Stimulated activated CD8-positive, alpha-beta memory T cell treated with anti-CD3 and anti-CD28 coated beads, Interleukin-4, amount 100 ng/mL, for 1 hour (primary cell): ENCODE results near the gene HMGCS1.
"Not testable (repeated sequence)": the region's sequence is repeated elsewhere in the genome, so short reads cannot be mapped to it uniquely, and the experiment has no call there.

Source experiments
- DNase-seq, 2 donors: peaks; one replicate each; pipeline ENCODE4 v3.0.0-alpha.2; 2020; ENCODE audit warnings: low read depth in 2 of 2, low spot score in 1 of 2

The HMGCS1 gene

DNA sequence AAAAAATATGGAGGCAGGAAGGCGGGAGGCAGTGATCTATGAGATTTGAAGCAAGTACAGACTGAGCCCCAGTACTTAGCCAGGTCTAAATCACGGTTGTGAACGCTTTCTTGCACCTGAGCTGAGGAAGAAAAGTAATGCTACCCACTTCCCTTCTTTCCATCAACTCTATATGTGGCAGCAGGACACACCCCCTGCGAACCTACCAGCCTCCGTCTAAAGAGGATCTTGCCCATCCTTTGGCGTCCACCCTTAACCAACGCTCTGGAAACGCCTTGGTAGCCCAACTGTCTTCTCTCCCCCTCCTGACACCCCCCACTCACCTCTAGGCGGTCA, 545 bp downstream of the HMGCS1 start:
- no peak for DNase-seq

DNA sequence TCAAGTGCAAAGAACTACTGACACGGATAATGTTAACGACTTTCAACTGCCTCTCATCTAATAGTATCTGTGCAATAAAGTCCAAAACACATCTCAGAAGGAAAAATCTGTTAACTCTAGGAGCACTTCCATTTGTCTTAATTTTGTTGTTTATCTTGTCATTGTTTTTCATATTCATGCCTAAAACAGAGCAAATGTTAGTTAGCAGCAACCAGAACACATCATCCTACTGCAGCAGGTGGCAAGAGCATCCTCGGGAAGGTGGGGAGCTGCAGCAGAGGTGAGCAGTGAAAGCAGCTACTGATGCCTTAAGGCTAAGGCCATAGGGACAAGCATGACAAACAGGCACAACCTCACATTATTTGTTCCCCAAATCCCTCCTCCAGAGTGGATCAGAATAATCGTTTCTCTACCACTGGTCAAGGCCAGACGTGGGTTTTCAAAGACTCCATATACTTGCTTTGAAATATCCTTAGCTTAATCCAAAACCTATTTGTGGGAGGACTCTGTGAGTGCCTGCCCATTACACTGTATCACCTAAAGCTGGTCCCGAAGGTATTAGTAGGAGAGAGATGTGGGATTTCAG, 1.0 kb downstream of the HMGCS1 start:
- DNase-seq: no peak

DNA sequence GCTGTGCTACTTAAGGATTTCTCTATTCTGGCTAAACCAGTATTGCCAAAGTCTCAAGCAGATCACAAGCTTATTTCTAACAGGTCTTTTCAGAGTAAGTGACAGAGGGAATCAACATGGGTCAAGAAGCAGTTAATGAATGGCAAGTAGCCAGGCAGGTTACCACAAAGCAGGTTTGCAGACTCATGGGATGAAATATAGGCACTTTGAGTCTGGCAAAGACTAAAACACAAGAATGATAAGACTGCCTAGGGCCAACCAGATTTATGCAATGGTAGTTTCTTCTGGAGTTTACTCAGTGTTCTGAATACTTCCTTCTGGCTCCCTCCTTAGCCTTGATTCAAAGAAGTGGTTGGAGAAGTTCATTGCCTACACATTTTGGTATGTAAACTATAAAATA, 3.6 kb downstream of the HMGCS1 start:
- no peak for DNase-seq

DNA sequence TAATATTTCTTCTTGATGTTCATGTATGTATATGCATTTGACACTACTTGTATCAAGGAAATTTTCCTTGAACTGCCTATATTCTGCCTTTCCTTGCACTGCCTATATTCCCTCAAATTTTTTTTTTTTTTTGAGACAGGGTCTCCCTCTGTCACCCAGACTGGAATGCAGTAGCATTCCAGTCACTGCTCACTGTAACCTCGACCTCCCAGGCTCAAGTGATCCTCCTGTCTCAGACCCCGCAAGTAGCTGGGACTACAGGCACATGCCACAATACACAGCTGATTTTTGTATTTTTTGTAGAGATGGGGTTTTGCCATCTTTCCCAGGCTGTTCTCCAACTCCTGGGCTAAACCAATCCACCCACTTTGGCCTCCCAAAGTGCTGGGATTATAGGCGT, 4.1 kb downstream of the HMGCS1 start:
- DNase-seq: no peak

DNA sequence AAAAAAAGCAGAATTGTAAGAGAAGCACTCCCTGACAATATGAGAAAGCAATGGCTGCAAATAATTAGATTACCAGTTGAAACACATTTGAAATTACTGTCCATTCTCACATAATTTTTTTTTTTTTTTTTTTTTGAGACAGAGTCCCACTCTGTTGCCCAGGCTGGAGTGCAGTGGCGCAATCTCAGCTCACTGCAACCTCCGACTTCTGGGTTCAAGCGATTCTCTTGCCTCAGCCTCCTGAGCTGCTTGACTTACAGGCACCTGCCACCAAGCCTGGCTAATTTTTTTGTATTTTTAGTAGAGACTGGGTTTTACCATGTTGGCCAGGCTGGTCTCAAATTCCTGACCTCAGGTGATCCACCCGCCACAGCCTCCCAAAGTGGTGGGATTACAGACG, 6.3 kb downstream of the HMGCS1 start:
- not testable (repeated sequence) for DNase-seq

DNA sequence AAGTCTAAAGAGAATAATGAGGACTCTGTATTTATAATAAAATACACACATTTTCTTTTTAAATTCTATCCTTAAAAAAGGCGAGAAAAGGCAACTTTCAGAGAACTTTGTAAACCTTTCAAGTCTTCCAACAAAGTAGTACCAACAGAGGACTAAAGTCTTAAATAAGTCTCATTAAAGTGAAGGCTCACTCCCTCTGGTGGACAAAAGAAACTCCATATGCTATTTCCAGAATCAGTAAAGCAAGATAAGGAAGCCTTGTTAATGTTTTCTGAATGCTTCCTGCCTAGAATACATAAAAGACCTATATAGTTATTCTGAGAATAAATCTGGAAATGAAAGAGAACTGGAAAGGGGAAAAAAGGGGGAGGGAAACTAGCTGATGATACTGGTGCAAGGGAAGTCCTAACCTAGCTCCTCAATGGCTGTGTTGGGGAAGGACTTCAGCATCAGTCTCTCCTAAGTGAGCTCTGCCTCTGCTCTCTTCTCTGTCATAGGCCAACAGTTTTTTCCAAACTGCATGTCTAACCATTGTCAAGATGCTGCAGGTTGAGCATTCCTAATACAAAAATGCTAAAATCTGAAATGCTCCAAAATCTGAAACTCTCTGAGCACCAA, 7.2 kb downstream of the HMGCS1 start:
- no peak for DNase-seq

DNA sequence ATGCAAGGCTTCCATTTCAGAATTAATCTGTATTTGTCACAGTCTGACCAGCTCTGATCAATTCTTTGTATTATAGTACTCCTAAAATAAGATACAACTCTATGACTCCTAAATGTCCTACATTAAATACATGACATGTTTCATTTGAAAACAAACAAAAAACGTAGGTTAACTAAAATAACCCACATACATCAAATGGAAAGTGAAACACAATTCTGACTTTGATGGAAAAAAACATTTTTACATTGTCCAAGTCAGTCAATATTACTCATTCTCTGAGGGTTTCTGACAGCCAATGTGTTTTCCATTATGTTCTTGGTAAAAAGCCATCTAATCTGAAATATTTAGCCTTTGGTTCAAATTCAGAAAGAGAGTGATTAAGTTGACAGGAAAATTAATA, 8.7 kb downstream of the HMGCS1 start:
- DNase-seq: no peak

DNA sequence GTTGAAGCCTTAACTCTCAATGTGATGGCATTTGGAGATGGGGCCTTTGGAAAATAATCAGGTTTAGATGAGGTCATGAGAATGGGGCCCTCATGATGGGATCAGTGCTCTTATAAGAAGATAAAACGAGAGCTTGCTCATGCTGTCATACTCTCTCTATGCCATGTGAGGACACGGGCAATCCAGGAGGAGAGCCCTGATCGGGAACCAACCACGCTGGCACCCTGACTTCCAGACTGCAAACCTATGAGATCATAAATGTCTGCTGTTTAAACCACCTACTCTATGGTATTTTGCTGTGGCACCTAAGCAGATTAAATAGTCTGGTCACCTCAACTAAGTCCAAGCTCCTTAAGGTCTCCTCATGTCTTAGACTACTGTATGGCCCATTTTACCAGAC, 10.0 kb downstream of the HMGCS1 start:
- no peak for DNase-seq

DNA sequence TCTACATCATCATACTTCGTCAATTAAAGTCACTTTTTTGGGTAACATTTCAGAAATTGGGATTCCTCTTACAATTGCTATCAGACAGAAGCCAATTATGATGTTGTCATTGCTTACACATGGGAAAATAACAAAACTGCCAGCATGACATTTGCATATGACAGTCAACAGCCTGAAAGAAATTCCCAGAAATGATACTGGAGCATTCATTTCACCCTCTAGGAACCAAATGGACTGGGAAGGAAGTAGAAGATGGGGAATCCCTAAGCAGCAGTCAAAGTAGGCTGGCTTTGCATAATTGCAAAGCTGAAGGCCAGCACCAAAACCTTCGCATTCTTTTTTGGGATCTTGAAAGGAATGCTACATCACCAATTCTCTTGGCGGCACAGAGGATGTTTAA, 10.7 kb downstream of the HMGCS1 start:
- no peak for DNase-seq

DNA sequence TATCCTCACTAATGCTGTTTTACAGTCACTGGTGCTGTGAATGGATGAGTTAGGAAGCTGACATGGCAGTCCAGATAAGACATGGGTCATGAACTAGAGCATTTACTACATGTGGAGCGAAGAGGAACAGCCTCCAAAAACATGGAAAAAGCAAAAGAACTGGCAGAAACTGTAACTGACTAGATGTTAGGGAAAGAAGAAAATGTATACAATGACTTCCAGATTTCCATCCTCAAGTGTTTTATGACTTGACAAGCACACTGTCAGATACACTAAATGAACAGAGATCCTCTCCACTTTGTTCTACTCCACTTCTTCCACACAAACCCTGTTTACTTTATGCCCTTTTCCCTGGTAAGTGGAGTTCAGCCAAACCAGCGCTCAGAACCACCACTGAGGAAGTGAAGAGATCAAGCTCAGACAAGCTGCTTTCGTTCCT, 11.5 kb downstream of the HMGCS1 start:
- no peak for DNase-seq

DNA sequence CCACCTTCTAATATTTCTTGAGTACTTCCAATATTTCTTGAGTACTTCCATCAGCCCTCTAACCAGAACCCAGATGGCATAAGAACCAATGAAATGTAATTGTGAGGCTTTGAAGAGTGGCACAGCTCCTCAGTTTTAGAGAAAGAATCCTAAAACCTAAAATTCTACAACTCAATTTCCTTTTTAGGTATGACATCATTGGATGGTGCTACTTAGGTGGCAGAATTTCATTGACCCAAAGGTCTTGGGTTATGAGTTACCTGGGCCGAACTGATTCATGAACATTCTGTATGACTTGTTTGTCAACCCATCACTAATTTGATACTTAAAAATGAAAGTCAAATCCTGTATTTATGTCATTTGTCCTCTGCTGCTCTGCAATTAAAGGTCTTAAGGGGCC, 13.1 kb downstream of the HMGCS1 start:
- DNase-seq: no peak

DNA sequence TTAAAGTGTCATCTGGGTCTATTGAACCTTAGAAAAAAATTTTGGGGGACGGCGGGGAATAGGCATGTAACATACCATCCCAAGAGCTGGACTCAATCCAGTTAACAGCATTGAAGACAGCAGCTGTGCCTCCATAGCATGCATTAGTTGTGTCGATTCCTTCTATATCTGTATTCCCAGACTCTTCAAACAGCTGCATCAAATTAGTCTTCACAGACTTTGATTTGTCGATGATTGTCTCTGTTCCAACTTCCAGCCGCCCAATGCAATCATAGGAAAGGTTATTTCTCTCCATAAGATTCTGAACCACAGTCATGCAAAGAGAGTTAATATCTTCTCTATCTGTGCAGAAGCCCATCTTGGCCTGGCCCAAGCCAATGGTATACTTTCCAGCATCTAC, 14.8 kb downstream of the HMGCS1 start:
- DNase-seq: no peak

DNA sequence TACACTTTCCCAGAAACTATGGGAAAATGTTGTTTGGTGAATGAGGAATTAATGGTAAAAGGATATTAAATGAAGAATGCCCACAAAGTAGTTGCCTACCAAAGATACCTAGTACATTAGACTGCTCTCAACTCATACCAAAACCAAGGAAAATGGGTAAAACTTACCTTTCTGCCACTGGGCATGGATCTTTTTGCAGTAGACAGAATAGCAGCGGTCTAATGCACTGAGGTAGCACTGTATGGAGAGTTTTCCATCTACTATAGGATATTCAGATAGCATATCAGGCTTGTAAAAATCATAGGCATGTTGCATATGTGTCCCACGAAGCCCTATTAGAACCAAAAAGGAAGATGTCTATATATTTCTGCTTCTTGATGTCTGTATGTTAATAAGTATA, 16.4 kb downstream of the HMGCS1 start:
- DNase-seq: no peak

DNA sequence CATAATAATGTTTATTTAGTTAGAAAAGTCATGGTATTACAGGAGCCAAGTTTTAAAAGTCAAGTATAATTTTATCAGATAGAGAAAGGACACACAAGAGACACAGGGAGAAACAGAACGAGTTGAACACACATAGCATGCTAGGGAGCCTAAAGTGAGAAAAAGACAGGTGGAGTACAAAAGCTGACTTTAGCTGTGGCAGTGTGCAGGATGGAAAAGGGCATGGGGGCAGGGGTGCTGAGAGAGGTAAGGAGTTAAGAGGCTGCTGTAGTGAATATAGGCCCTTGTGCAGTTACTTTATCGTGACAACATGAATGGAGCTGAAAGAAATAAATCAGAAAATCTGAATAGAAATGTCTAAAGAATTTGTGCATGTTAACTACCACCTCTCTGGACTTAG, 18.0 kb downstream of the HMGCS1 start:
- DNase-seq: no peak

DNA sequence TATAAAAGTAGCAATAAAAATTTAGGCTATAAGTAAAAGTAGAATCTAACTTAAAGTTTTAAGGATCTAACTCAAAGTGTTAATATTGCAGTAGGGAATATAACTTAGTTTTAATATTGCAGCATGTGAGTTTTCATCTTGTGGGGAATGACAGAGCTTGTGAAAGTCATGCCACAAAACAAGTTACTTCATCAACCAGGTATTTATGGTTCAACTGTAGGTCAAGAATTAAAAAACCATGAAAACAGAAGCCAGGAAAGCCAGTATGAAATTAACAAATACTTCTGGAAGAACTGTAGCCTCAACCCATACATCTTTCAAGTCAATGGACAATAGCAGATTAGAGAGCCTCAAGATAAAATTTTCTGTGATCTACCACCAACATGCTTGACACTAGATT, 19.0 kb downstream of the HMGCS1 start:
- DNase-seq: no peak

DNA sequence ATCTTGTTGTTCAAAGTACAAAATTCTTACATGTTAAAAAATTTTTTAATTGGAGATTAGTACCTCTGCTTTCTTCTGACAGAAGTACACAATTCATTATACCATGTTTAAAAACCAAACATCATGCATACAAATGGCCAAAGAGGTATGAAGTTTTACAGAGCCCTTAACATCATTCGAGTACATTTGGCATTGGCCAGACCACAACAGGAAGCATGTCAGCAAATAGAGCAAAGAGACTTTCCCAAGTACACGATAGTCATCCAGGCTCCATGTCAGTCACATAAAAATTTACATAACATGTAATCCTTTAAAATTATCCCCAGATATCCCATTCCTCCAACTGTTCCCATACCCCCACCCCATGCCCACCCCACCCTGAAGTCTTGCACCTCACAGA, 22.5 kb downstream of the HMGCS1 start:
- no peak for DNase-seq

DNA sequence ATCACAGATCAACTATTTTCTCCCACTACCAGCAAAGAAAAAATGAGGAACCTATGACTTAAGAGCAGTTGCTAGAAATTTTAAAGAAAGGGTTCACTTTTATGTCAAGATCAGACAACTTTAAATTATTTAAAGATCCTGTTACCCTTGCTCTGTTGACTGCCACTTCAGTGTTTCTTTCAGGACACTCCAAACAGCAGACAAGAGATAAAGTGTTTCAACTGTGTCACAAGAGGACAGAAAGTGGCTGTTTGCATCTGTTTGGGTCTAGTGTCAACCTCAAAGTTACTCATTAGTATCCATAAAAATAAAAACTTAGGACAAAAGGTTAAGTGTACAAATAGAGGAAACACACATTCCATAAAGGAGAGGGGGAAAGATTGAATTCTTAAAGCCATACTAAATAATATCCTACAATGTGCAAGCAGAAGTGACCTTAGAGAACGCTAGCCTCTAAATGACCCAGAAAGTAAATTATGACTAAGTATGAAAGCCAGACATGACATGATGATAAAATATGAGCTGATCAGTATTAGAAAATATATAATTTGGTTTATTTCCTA, 24.9 kb downstream of the HMGCS1 start:
- no peak for DNase-seq

DNA sequence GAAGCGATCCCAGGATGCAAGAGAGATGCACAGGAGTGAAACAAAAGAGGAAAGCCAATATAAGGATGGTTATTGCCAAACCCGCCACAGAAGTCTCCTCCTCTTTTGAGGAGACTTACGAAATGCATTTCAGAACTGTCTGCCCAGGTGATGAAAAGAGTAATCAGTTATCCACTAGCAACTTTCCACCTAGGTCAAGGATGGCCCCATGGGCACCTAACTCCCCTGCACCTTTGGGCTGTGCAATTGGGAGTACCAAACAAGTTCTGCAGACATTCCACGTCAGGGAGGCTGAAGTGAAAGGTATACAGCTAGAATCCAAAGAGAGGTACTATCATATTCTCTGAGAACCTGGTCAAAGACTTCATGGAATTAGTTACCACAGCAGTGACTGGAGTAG, 25.7 kb downstream of the HMGCS1 start:
- DNase-seq: no peak

DNA sequence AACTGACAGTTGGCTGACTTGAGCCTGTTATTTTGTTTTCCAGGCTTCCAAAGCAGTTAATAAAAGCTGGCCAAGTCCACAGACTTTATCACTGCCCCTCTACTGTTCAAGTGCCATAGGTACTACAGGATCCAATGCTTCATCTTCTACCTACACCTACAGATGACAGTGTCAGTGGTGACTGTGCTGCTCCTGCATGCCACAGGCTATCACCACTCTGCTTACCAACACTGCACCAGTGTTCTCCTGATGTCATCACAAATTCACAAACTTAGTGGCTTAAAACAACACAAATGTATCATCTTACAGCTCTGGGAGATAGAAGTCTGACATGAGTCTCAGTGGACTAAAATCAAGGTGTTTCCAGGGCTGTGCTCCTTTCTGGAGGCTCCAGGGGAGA, 26.6 kb downstream of the HMGCS1 start:
- DNase-seq: no peak

DNA sequence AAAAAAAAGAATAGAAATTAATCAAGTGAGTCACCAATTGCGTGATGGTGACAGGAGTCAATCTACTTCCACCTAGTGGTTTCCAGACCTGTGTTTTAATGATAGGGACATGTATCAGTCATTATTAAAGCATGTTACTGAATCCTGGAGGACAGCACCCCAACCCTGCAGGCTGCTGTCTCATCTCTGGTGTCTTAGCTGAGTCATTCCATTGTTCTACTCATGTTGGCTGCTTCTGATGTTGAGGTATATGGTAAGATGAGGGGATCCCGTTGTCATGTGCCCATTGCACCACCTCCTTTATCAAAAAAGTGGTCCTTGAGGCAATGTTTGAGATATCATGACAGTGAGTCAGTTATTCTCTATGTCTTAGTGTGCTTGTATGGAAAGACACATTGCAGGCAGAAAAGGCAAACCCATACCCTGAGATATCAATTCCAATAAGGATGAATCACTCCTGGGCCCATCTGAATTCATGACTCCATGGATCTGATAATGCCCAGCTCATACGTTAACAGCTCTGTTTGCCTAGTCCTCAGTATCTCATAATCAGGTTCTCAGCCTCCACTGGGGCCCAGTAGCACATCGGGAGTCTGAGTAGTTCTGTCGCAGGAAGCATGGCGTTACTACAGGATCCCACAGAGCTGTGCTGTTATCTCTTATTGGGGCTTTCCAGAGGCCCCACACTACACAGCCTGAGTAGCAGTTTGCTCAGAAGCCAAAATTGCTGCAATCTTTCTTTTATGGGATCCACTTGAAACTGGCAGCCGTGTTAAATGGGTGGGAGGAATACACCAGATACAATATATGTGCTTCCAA, 31.2 kb downstream of the HMGCS1 start:
- DNase-seq: no peak

DNA sequence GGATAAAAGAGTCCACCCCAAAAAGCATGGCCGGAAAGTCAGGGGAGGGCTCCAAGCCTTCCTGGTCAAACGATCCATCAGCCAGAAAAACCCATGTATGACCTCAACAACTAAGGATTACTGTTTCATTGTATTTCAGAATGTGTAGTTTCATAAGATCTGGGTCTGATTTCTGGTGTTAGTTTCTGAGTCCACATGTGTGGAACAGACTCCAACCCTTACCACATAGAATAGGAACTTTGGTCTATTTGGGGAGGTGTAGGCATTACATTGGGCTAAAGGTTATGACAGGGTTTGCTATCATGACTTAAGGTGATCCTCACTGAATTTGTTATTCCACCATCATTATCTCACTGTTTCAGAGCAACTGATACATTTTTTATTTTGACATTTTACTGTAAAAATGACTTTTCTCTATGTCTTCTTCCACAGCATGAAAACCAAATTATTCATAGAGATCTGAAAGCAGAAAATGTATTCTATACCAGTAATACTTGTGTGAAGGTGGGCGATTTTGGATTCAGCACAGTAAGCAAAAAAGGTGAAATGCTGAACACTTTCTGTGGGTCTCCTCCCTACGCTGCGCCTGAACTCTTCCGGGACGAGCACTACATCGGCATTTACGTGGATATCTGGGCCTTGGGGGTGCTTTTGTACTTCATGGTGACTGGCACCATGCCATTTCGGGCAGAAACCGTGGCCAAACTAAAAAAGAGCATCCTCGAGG, 33.5 kb downstream of the HMGCS1 start:
- DNase-seq: no peak

DNA sequence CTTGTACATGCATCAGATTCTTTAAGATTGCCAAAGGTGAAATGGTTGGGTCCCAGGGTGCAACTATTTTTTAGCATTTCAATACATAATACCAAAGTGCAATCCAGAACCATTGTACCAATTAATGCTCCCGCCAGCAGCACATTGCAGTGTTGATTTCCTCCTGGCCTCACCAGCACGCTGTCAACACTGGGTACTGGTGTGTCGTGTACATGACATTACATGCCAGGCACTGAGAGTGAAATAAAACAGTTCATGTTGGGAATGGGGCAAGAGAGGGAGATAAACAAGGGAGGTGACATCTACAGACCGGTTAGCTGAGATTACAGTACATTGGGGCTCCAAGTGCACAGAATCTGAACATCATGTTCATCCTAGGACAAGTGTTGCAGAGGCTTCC, 37.8 kb downstream of the HMGCS1 start:
- no peak for DNase-seq
